GM12878 (cell line): ENCODE data around the gene MLXIP. TPM values are rescaled to one million over a fixed set of nuclear protein-coding genes. Genes with fewer than 3 reads are reported as not detected.

Experiments
- ATAC-seq: fragments of 200-7000 bp; cut with Tn5 transposase; 3 replicates; pipeline ENCODE4 v1.9.1; 2020; ENCODE audit warnings: mild to moderate bottlenecking, moderate library complexity
- BruUV-seq: library from RNA; stranded (reverse); fragments of 400-500 nt; replicated peaks from 2 replicates; lab custom pipeline; 2021; lab: Mats Ljungman, UMichigan
- CTCF ChIA-PET: fragments of 300-600 bp; sonication (Branson Sonifier 250); formaldehyde crosslinking; extraction: SDS; loops from one replicate; lab custom pipeline; 2021; ENCODE audit warnings: inconsistent platforms; lab: Yijun Ruan, JAX
- POLR2A ChIA-PET: fragments of 350-600 bp; formaldehyde crosslinking; extraction: SDS; loops from one replicate; lab custom pipeline; 2021; ENCODE audit warnings: inconsistent platforms; lab: Charles Lee
- RAD21 ChIA-PET: fragments of 300-600 bp; sonication (Branson Sonifier 250); formaldehyde crosslinking; loops from one replicate; lab custom pipeline; 2023; ENCODE audit warnings: antibody characterized with exemption; ENCODE audit not compliant: unreplicated experiment; lab: Charles Lee
- SMC1A ChIA-PET: fragments of 300-600 bp; sonication (Branson Sonifier 250); formaldehyde crosslinking; loops from one replicate; lab custom pipeline; 2023; ENCODE audit not compliant: unreplicated experiment, uncharacterized antibody; lab: Charles Lee
- DNase-seq: peaks from one replicate; pipeline ENCODE4 v3.0.0-alpha.2; 2011; ENCODE audit warnings: low read depth, low spot score
- FAIRE-seq: peaks from 3 replicates; lab custom pipeline; 2011; peaks lifted over from hg19 to GRCh38; lab: Jason Lieb, UNC
- H2AFZ ChIP-seq: 2 replicates; pipeline ENCODE4 v1.6.0; 2011; ENCODE audit warnings: low read depth, low read length, control low read depth; ENCODE audit not compliant: control insufficient read depth
- H3K27ac ChIP-seq: 2 replicates; pipeline ENCODE4 v1.5.1; 2011; ENCODE audit warnings: control low read depth; ENCODE audit not compliant: control insufficient read depth, insufficient read depth
- H3K27me3 ChIP-seq, 2 experiments: replicated peaks in 1 of 2; 2 replicates each; pipeline versions ENCODE4 v1.6.0 to v1.6.1; 2011; ENCODE audit warnings: low read length in 1 of 2; ENCODE audit not compliant: control insufficient read depth in 2 of 2, insufficient read depth in 2 of 2
- H3K36me3 ChIP-seq, 2 experiments: 2 replicates each; pipeline ENCODE4 v1.5.1; 2011; ENCODE audit warnings: low read length in 1 of 2; ENCODE audit not compliant: control insufficient read depth in 2 of 2, insufficient read depth in 2 of 2
- H3K4me1 ChIP-seq: 2 replicates; pipeline ENCODE4 v1.6.1; 2011; ENCODE audit warnings: mild to moderate bottlenecking, low read length, moderate library complexity, mixed read lengths; ENCODE audit not compliant: control insufficient read depth, insufficient read depth
- H3K4me2 ChIP-seq: 2 replicates; pipeline ENCODE4 v1.6.0; 2011; ENCODE audit warnings: control low read depth; ENCODE audit not compliant: control insufficient read depth, insufficient read depth
- H3K4me3 ChIP-seq: fragments of 200-600 bp; sonication (generic); 2 replicates; pipeline ENCODE4 v1.5.1; 2016
- H3K79me2 ChIP-seq: 2 replicates; pipeline ENCODE4 v1.6.0; 2011; ENCODE audit warnings: low read length; ENCODE audit not compliant: control insufficient read depth, insufficient read depth
- H3K9ac ChIP-seq: 2 replicates; pipeline ENCODE4 v1.8.0; 2011; ENCODE audit warnings: low read length, control low read depth, mixed read lengths; ENCODE audit not compliant: control insufficient read depth, insufficient read depth
- H3K9me3 ChIP-seq: replicated peaks from 3 replicates; pipeline ENCODE4 v1.5.1; 2011; ENCODE audit warnings: mild to moderate bottlenecking, low read length; ENCODE audit not compliant: control insufficient read depth, insufficient read depth
- H4K20me1 ChIP-seq: 2 replicates; pipeline ENCODE4 v1.6.0; 2011; ENCODE audit not compliant: control insufficient read depth, insufficient read depth
- ATF7 ChIP-seq: fragments of 450-650 bp; IDR thresholded peaks from 2 replicates; pipeline ENCODE4 v1.6.1; 2016; ENCODE audit warnings: low read depth, mild to moderate bottlenecking
- BMI1 ChIP-seq: fragments of 450-650 bp; IDR thresholded peaks from 2 replicates; pipeline ENCODE4 v1.6.1; 2016; ENCODE audit warnings: mild to moderate bottlenecking, moderate library complexity, borderline replicate concordance
- CHD2 ChIP-seq: IDR thresholded peaks from 2 replicates; pipeline ENCODE4 v1.6.1; 2011; ENCODE audit warnings: low read depth, low read length, improper control_type of control experiment, borderline replicate concordance
- CREB1 ChIP-seq: IDR thresholded peaks from 2 replicates; pipeline ENCODE4 v1.6.1; 2012; ENCODE audit warnings: low read depth, mild to moderate bottlenecking, inconsistent platforms
- EP300 ChIP-seq, 2 experiments: fragments of 150-350 bp in 1 of 2; IDR thresholded peaks; 2 replicates each; pipeline ENCODE4 v1.6.1; 2011 to 2012; ENCODE audit warnings: low read depth in 2 of 2, low read length in 2 of 2, borderline replicate concordance in 1 of 2, improper control_type of control experiment in 1 of 2, inconsistent platforms in 1 of 2; ENCODE audit not compliant: control insufficient read depth in 1 of 2
- HDAC2 ChIP-seq: fragments of 200-600 bp; sonication (generic); IDR thresholded peaks from 2 replicates; pipeline ENCODE4 v1.6.1; 2017
- HDGF ChIP-seq: fragments of 450-650 bp; IDR thresholded peaks from 2 replicates; pipeline ENCODE4 v1.6.1; 2016; ENCODE audit warnings: antibody characterized with exemption
- KDM1A ChIP-seq: fragments of 200-600 bp; sonication (generic); IDR thresholded peaks from 2 replicates; pipeline ENCODE4 v1.6.1; 2016; ENCODE audit warnings: borderline replicate concordance
- MEF2B ChIP-seq: fragments of 450-650 bp; IDR thresholded peaks from 2 replicates; pipeline ENCODE4 v1.6.1; 2018; ENCODE audit warnings: mild to moderate bottlenecking, moderate library complexity; ENCODE audit not compliant: partially characterized antibody, poor library complexity, severe bottlenecking
- NFYB ChIP-seq: IDR thresholded peaks from 2 replicates; pipeline ENCODE4 v1.6.1; 2011; ENCODE audit warnings: low read depth, mild to moderate bottlenecking, low read length, improper control_type of control experiment, moderate library complexity; ENCODE audit not compliant: insufficient read depth
- SIN3A ChIP-seq: IDR thresholded peaks from 2 replicates; pipeline ENCODE4 v1.6.1; 2012; ENCODE audit warnings: low read depth, low read length, improper control_type of control experiment
- TAF1 ChIP-seq: IDR thresholded peaks from 2 replicates; pipeline ENCODE4 v1.6.1; 2011; ENCODE audit warnings: mild to moderate bottlenecking, low read depth, low read length, borderline replicate concordance
- ZBED1 ChIP-seq: IDR thresholded peaks from 2 replicates; pipeline ENCODE4 v1.6.1; 2016; ENCODE audit warnings: borderline replicate concordance
- ZNF217 ChIP-seq: fragments of 450-650 bp; IDR thresholded peaks from 2 replicates; pipeline ENCODE4 v1.6.1; 2017; ENCODE audit warnings: antibody characterized with exemption, mild to moderate bottlenecking
- ZNF274 ChIP-seq: IDR thresholded peaks from one replicate; pipeline ENCODE4 v1.8.0; 2011; ENCODE audit not compliant: insufficient read length, insufficient read depth
- WGBS: methylation state at CpG from one replicate; pipeline ENCODE4 v1.1.6; 2016; ENCODE audit warnings: low lambda C conversion rate; ENCODE audit not compliant: insufficient replicate concordance, insufficient coverage; ENCODE audit errors: missing lambda C conversion rate; 5-methylcytosine and 5-hydroxymethylcytosine counted together
- in situ Hi-C: fragments of 300-500 bp; cut with MboI; formaldehyde crosslinking; loops from 9 replicates; pipeline ENCODE4 v1.14.3; 2018; ENCODE audit warnings: mixed read lengths
- intact Hi-C: fragments of 100-400 bp; cut with micrococcal nuclease; formaldehyde crosslinking; loops from one replicate; pipeline ENCODE4 v1.14.2; 2022; ENCODE audit not compliant: unreplicated experiment
- polyA plus RNA-seq, 11 experiments: library from polyadenylated mRNA; depleted of rRNA in 4 of 11; unstranded in 6 of 11; stranded (reverse) in 5 of 11; fragments of >200 nt; fragmentation: Nextera tagmentation in 4 of 11; fragmentation: Illumina TruSeq in 1 of 11; extraction: Ambion mirVana in 4 of 11; extraction: Trizol in 1 of 11; gene quantifications; 1 replicate in 1 of 11; 2 replicates in 10 of 11; pipeline versions ENCODE4 v1.2.1 to v1.2.3, GENCODE V29; 2011 to 2016; ENCODE audit warnings: inconsistent platforms in 2 of 11, missing spikeins in 2 of 11, low read depth in 1 of 11
- total RNA-seq, 4 experiments: library from RNA; depleted of rRNA in 3 of 4; stranded (reverse); fragments of >200 nt in 3 of 4; fragmentation: Illumina TruSeq in 1 of 4; extraction: Trizol in 1 of 4; gene quantifications; 2 replicates each; pipeline versions ENCODE4 v1.2.1 to v1.2.3, GENCODE V29; 2013 to 2021
- TF ChIP-seq, protein P1 (sequence below): IDR thresholded peaks from 2 replicates; pipeline ENCODE4 v1.6.1; 2012; ENCODE audit warnings: low read depth, low read length, improper control_type of control experiment

MLXIP gene
- total and polyA plus RNA-seq, 10 of the 15 experiments (the other 5 are each of a cell fraction or from before 2014, with no cell fraction given), result 1.1 to 23.7 (median 7.0) TPM

- WGBS, result 93% methylated on average over 8 of the region's 8 CpGs
- ChIA-PET CTCF (interaction anchor here (0.6 to 1.8 kb wide), 2 partner anchors 16 to 40 kb away, joined by 3 to 6 read pairs; no protein-coding TSS in a partner anchor), RAD21 (no interaction called here), SMC1A (interaction anchor here (1.0 kb wide), 1 partner anchor 26 kb away, joined by 3 read pairs; no protein-coding TSS in a partner anchor), POLR2A (interaction anchor here (0.5 kb wide), 1 partner anchor 148 kb away, joined by 3 read pairs; no protein-coding TSS in a partner anchor)
- H4K20me1 ChIP-seq, result no peaks in the 10 kb centered on the region
- in situ Hi-C loops (no loop called here), intact Hi-C loops (no loop called here)
- DNase-seq, result no peak
- BruUV-seq, result no TSS peak
- H2AFZ ChIP-seq, result no peak overlapping the region
- peaks cover 4% of the 10 kb centered on the region for H3K4me1 ChIP-seq
- no peak for ATAC-seq
- FAIRE-seq, result no peak
- no peak overlapping the region for H3K9ac ChIP-seq
- H3K27me3 ChIP-seq, result no peaks in the 10 kb centered on the region
- no peaks in the 10 kb centered on the region for H3K9me3 ChIP-seq
- no peak overlapping the region for H3K27ac ChIP-seq
- H3K4me2 ChIP-seq, result no peak overlapping the region
- no peak overlapping the region for H3K4me3 ChIP-seq
- no peaks in the 10 kb centered on the region for H3K79me2 ChIP-seq
- no peak for TF ChIP-seq ZNF217
- TF ChIP-seq EP300 (IDR thresholded peaks at IDR 0.05; ENCODE audit: borderline replicate concordance in 1 of 2, control insufficient read depth in 1 of 2, low read depth in 2 of 2, low read length in 2 of 2), result no peak
- H3K36me3 ChIP-seq, result no peaks in the 10 kb centered on the region
Observed at GRCh38 chr12:122106843-122107242, 28.3 kb downstream of the MLXIP start.

- intact Hi-C loops, result no loop called here
- Histone ChIP-seq H3K9ac (no peak overlapping the region), H3K4me2 (no peak overlapping the region), H3K79me2 (no peaks in the 10 kb centered on the region), H3K4me1 (peaks cover 4% of the 10 kb centered on the region), H3K27me3 (no peaks in the 10 kb centered on the region), H3K4me3 (no peak overlapping the region), H4K20me1 (no peaks in the 10 kb centered on the region), H3K27ac (no peak overlapping the region), H3K36me3 (no peaks in the 10 kb centered on the region), H2AFZ (no peak overlapping the region), H3K9me3 (no peaks in the 10 kb centered on the region)
- ATAC-seq (no peak), FAIRE-seq (no peak), DNase-seq (no peak)
- POLR2A ChIA-PET, result no interaction called here
- SMC1A ChIA-PET, result interaction anchor here (1.0 to 1.3 kb wide), 2 partner anchors 18 to 26 kb away, joined by 3 read pairs; no protein-coding TSS in a partner anchor
- in situ Hi-C loops, result no loop called here
- RAD21 ChIA-PET, result no interaction called here
- 67% methylated on average over 6 of the region's 6 CpGs for WGBS
- CTCF ChIA-PET, result interaction anchor here (0.6 to 1.8 kb wide), 2 partner anchors 16 to 40 kb away, joined by 3 to 6 read pairs; no protein-coding TSS in a partner anchor
- TF ChIP-seq TAF1 (no peak), CHD2 (no peak), CREB1 (no peak), ZBED1 (no peak), HDAC2 (no peak), MEF2B (no peak), HDGF (no peak), ATF7 (no peak), BMI1 (no peak), ZNF274 (no peak), KDM1A (no peak), NFYB (no peak), SIN3A (no peak)
- TF ChIP-seq, protein P1, sequence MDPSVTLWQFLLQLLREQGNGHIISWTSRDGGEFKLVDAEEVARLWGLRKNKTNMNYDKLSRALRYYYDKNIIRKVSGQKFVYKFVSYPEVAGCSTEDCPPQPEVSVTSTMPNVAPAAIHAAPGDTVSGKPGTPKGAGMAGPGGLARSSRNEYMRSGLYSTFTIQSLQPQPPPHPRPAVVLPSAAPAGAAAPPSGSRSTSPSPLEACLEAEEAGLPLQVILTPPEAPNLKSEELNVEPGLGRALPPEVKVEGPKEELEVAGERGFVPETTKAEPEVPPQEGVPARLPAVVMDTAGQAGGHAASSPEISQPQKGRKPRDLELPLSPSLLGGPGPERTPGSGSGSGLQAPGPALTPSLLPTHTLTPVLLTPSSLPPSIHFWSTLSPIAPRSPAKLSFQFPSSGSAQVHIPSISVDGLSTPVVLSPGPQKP, result no peak
- TF ChIP-seq, all 136 proteins: peak for 0
- BruUV-seq, result no TSS peak
Observed at GRCh38 chr12:122107261-122107660, 28.7 kb downstream of the MLXIP start.
